HUES6 (cell line): ENCODE measurements around the gene FHIP1A.
"Not testable (repeated sequence)": the region's sequence is repeated elsewhere in the genome, so short reads cannot be mapped to it uniquely, and the experiment has no call there.

Experiments used
- H3K27ac ChIP-seq: 2 replicates; pipeline ENCODE4 v1.7.0; 2013; ENCODE audit warnings: low read depth, mild to moderate bottlenecking, low read length, inconsistent platforms
- H3K27me3 ChIP-seq: 2 replicates; pipeline ENCODE4 v1.6.1; 2013; ENCODE audit warnings: low read length; ENCODE audit not compliant: control insufficient read depth, insufficient read depth
- H3K36me3 ChIP-seq: 2 replicates; pipeline ENCODE4 v1.6.1; 2013; ENCODE audit warnings: low read length; ENCODE audit not compliant: control insufficient read depth, insufficient read depth
- H3K4me1 ChIP-seq: 2 replicates; pipeline ENCODE4 v1.6.1; 2013; ENCODE audit warnings: low read length; ENCODE audit not compliant: control insufficient read depth, insufficient read depth
- H3K4me3 ChIP-seq: 2 replicates; pipeline ENCODE4 v1.5.1; 2013; ENCODE audit warnings: low read depth, low read length
- H3K9ac ChIP-seq: one replicate; pipeline ENCODE4 v1.6.1; 2013; ENCODE audit warnings: mild to moderate bottlenecking, low read length
- H3K9me3 ChIP-seq: 2 replicates; pipeline ENCODE4 v1.6.1; 2013; ENCODE audit warnings: low read depth, low read length; ENCODE audit not compliant: control insufficient read depth, insufficient read depth

FHIP1A gene

GRCh38 chr4:151402145-151402865 is 6.7 kb upstream of the FHIP1A start:
- H3K9ac ChIP-seq, result no peak overlapping the region
- H3K4me1 ChIP-seq, result 0 out of 2 replicates have a peak, but pooled peaks cover under 1% of the 10 kb centered on the region
- H3K36me3 ChIP-seq, result no peaks in the 10 kb centered on the region
- no peaks in the 10 kb centered on the region for H3K9me3 ChIP-seq
- H3K27me3 ChIP-seq, result peaks cover 3% of the 10 kb centered on the region; the same call in 1 of the 2 replicates
- H3K4me3 ChIP-seq, result no peak overlapping the region
- H3K27ac ChIP-seq, result no peak overlapping the region

GRCh38 chr4:151403656-151404055 is 5.3 kb upstream of the FHIP1A start:
- no peaks in the 10 kb centered on the region for H3K9me3 ChIP-seq
- H3K4me3 ChIP-seq, result no peak overlapping the region

GRCh38 chr4:151404802-151405201 is 4.2 kb upstream of the FHIP1A start:
- H3K4me1 ChIP-seq, result peaks cover 11% of the 10 kb centered on the region; the same call in 1 of the 2 replicates
- not testable (repeated sequence) for H3K9me3 ChIP-seq, H3K9ac ChIP-seq, H3K27ac ChIP-seq, H3K36me3 ChIP-seq, H3K4me3 ChIP-seq
- peaks cover 16% of the 10 kb centered on the region; the same call in 1 of the 2 replicates for H3K27me3 ChIP-seq

More at GRCh38 chr4:151403656-151404055, 5.3 kb upstream of the FHIP1A start:
- Histone ChIP-seq H3K36me3 (no peaks in the 10 kb centered on the region), H3K27ac (no peak overlapping the region), H3K27me3 (peaks cover 16% of the 10 kb centered on the region; the same call in 1 of the 2 replicates), H3K9ac (no peak overlapping the region), H3K4me1 (peaks cover 11% of the 10 kb centered on the region; the same call in 1 of the 2 replicates)

- Histone ChIP-seq H3K9ac (no peak overlapping the region), H3K27ac (no peak overlapping the region), H3K9me3 (no peaks in the 10 kb centered on the region), H3K4me1 (peaks cover 17% of the 10 kb centered on the region; the same call in 1 of the 2 replicates), H3K27me3 (peaks cover 16% of the 10 kb centered on the region; the same call in 1 of the 2 replicates), H3K36me3 (no peaks in the 10 kb centered on the region), H3K4me3 (no peak overlapping the region)
Observed at GRCh38 chr4:151407018-151407417, 2.0 kb upstream of the FHIP1A start.

- Histone ChIP-seq H3K27me3 (peaks cover 16% of the 10 kb centered on the region; the same call in 1 of the 2 replicates), H3K9ac (peak overlapping the region; percentile 84), H3K36me3 (no peaks in the 10 kb centered on the region), H3K4me3 (peak overlapping the region; percentile 94), H3K4me1 (peaks cover 17% of the 10 kb centered on the region; the same call in 1 of the 2 replicates), H3K27ac (no peak overlapping the region), H3K9me3 (no peaks in the 10 kb centered on the region)
Observed at GRCh38 chr4:151407466-151408379, 1.3 kb upstream of the FHIP1A start.

- Histone ChIP-seq H3K4me1 (peaks cover 17% of the 10 kb centered on the region; the same call in 1 of the 2 replicates), H3K9me3 (no peaks in the 10 kb centered on the region), H3K27me3 (peaks cover 16% of the 10 kb centered on the region; the same call in 1 of the 2 replicates), H3K4me3 (peak overlapping the region; percentile 94), H3K9ac (peak overlapping the region; percentile 84), H3K27ac (no peak overlapping the region; the same call in 1 of the 2 replicates), H3K36me3 (no peaks in the 10 kb centered on the region)
Observed at GRCh38 chr4:151408380-151408629, 671 bp upstream of the FHIP1A start.

GRCh38 chr4:151409470-151410313 is 716 bp downstream of the FHIP1A start:
- Histone ChIP-seq H3K27me3 (peaks cover 16% of the 10 kb centered on the region; the same call in 1 of the 2 replicates), H3K9me3 (no peaks in the 10 kb centered on the region), H3K36me3 (no peaks in the 10 kb centered on the region), H3K4me3 (peak overlapping the region; percentile 94), H3K27ac (no peak overlapping the region), H3K4me1 (peaks cover 17% of the 10 kb centered on the region; the same call in 1 of the 2 replicates), H3K9ac (peak overlapping the region; percentile 54)

GRCh38 chr4:151415978-151416377 is 7.0 kb downstream of the FHIP1A start:
- Histone ChIP-seq H3K4me1 (peaks cover 13% of the 10 kb centered on the region), H3K27ac (no peak overlapping the region), H3K9me3 (no peaks in the 10 kb centered on the region), H3K9ac (no peak overlapping the region), H3K36me3 (no peaks in the 10 kb centered on the region), H3K27me3 (no peaks in the 10 kb centered on the region), H3K4me3 (no peak overlapping the region)

GRCh38 chr4:151417164-151417571 is 8.2 kb downstream of the FHIP1A start:
- Histone ChIP-seq H3K4me1 (peaks cover 18% of the 10 kb centered on the region), H3K27me3 (no peaks in the 10 kb centered on the region), H3K9ac (no peak overlapping the region), H3K4me3 (no peak overlapping the region), H3K36me3 (no peaks in the 10 kb centered on the region), H3K27ac (no peak overlapping the region), H3K9me3 (no peaks in the 10 kb centered on the region)

- no peaks in the 10 kb centered on the region for H3K36me3 ChIP-seq
- H3K9me3 ChIP-seq, result no peaks in the 10 kb centered on the region
- H3K27me3 ChIP-seq, result no peaks in the 10 kb centered on the region
- no peak overlapping the region for H3K4me3 ChIP-seq
- H3K27ac ChIP-seq, result no peak overlapping the region
- peaks cover 18% of the 10 kb centered on the region for H3K4me1 ChIP-seq
- H3K9ac ChIP-seq, result no peak overlapping the region
Observed at GRCh38 chr4:151417766-151418376, 8.9 kb downstream of the FHIP1A start.
